GM19239 (cell line): ENCODE measurements around the gene NCOA1.

ENCODE experiments used
- DNase-seq: peaks from one replicate; pipeline ENCODE4 v3.0.0; 2011; ENCODE audit warnings: low spot score; ENCODE audit not compliant: insufficient read length
- FAIRE-seq: peaks from 2 replicates; lab custom pipeline; 2011; peaks lifted over from hg19 to GRCh38; lab: Jason Lieb, UNC

Gene NCOA1

DNA sequence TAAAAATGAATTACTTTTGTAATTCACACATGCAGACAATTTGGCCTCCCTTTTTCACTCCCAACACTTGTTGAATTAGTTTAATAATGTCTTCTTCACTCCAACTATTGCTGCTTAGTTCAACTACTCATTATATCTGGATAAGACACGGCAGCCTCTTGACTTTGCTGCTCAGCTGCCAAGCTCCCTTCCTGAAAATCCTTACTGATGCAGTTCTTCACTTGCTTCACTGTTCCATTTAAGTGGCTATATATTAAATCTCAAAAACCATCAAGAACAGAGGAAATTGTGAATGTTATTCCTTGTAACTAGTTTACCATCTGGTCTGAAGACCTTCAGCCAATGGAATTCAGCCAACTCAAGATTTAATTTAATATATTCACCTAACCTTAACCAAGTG is 127.1 kb downstream of the NCOA1 start:
- DNase-seq (no peak), FAIRE-seq (no peak)

DNA sequence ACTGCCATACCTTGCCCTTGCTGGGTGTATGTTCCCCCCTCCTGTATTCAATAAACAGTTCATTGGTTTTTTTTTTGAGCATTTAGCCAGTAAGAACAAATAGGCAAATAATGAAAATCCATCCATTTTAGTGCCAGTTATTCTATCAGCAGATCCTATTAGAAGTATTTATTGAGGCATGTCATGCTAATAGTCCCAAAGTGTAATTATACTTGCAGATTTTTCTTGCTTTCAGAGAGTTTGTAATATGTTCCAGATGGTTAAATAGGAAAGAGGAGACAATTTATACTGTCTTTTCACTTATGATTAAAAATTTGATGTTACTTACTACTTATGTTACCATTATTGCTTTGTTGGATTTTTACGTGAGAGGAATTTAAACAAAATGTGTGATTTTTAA is 127.6 kb downstream of the NCOA1 start:
- no peak for DNase-seq
- no peak for FAIRE-seq

DNA sequence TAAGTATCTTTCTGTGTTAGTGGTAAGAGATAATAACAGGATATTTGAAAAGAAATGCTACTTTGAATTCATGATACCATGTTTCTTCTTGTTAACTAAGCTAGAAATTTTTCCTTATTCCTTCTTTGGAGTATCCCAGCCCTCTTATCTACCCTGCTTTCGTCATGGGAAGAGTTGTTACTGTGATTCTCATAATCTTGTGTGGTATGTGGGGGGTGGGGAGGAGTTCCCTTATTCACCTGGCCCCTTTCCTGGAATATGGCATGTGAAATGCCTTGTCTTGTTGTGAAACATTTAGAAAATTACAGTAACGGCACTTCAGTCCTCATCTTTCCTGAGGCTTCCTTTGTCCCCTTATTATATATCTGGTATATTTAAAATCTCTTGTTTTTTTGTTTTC is 129.9 kb downstream of the NCOA1 start:
- DNase-seq (no peak), FAIRE-seq (peak; percentile 8)

DNA sequence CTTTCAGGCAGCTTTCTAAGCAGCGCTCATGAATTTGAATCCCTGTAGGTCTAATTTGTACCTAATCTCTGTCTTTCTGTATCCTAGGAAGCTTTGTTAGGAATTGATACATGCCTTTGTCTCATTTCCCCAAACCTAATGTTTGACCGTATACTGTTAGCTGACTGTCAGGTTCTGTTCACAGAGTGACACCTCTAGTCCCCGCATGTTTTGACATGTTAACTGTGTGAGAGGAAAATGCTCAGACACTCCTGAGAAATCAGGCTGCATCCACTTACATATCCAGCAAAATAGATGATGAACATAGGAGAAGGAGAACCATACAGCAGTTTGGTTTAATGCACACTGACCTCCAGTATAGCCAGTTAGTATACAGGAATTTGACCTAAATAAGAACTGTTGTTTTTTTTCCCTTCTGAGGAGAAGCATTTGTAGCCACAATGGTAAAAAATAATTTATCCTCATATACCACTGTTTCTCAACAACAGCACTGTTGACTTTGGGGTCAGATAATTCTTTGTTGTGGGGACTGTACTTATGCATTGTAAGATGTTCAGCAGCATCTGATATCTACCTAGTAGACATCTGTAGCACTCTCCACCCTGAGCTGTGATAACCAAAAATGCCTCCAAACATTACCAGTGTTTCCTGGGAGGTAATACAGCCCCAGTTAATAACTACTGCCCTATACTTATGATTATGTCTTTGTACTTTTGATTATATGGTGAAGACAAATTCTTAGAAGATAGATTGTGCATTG is 130.9 kb downstream of the NCOA1 start:
- DNase-seq (no peak), FAIRE-seq (no peak)

DNA sequence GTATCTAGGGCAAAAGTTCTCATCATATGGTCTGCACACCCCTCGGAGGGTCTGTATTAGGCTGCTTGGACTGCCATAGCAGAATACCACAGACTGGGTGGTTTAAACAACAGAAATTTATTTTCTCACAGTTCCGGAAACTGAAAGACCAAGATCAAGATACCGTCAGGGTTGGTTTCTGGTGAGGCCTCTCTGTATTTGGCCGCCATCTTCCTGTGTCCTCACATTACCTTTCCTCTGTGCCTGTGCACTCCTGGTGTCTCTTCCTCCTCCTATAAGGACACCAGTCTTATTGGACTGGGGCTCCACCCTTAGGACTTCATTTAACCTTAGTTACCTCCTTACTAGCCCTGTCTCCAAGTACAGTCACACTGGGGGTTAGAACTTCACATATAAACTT is 132.5 kb downstream of the NCOA1 start:
- no peak for FAIRE-seq
- no peak for DNase-seq

DNA sequence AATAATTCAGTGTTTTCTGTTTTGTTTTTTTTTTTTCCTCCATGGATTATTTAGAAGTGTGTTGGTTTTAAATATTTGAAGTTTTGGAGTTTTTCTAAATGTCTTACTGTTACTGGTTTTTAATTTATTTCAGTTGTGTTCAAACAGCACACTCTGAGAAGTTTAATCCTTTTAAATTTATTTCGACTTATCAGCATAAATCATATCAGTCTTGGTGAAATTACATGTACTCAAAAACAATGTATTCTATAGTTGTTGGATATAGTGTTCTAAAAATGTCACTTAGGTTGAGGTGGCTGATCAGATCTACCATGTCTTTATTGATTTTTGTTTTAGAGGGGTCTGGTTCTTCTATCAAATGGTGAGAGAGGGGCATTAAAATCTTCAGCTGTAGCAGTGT is 134.7 kb downstream of the NCOA1 start:
- no peak for FAIRE-seq
- DNase-seq: no peak

DNA sequence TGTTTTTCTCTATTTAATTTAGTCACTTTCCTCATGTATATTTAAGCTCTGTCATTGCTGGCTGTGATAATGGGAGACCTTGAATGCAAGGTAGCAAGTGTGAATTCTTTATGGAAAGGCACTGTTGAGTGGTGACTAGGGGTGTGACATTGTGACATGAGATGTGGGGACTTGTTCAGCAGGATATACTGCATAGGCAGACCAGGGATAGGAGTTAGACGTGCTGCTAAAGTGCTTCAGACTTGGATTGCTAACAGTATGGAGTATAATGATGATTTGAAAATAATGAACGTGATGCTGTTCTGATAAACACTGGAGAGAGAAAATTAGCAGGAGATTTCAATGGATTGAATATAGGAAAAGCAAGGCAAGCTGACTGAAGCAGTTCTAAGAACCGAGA is 135.1 kb downstream of the NCOA1 start:
- no peak for FAIRE-seq
- DNase-seq: no peak

DNA sequence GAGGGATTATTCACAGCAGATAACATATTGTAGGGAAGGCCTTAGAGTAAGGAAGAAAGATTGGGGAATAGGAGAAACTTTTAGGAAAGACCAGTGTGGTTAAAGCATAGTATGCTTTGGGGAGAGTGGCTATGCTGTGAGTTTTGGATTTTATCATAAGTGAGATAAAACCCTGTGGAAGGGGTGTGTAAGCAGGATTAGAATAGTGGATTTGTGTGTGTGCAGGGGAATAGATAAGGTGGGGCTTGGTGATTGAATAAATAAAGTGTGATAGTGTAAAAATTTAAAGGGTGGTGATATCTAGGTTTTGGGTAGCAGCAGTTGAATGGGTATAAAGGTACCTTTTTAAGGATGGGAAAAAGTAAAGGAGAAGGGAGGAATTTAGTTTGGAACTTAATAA is 137.7 kb downstream of the NCOA1 start:
- no peak for DNase-seq
- no peak for FAIRE-seq

DNA sequence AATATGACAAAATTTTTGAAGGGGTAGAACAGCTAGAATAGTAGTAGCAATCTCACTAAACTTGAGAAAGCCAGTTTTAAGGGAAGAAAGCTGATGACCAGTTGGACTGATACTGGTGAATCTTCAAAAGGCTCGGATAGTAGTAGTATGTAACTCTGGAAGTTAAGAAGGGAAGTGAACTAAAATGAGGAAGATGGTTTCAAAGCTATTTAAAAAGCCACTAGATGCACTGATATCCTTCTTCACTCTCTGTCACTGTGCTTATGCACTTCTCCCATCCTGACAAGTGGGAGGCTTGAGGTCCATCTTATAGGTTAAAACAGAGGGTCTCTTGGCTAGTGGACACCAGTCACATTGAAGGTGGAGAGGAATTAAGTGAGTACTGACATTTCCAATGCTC is 141.1 kb downstream of the NCOA1 start:
- DNase-seq (no peak), FAIRE-seq (no peak)

DNA sequence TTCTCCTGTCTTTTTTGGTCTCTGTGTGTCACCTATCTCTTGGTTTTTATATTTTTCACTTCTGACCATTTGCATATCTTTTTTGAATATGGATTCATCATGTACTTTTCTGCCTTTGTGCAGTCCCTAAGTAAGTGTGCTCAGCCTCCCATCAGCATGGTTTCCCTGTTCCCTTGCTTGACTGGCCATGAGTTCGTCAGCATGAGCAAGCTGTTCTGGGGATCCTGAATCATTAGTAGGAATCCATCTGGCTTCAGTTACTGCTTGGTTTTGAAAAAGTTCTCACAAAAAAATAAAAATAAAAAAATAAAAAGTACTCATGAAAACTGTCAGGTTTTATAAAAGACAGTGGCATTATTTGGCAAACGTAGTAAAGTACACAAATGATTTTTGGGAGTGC is 144.1 kb downstream of the NCOA1 start:
- no peak for DNase-seq
- FAIRE-seq: no peak

DNA sequence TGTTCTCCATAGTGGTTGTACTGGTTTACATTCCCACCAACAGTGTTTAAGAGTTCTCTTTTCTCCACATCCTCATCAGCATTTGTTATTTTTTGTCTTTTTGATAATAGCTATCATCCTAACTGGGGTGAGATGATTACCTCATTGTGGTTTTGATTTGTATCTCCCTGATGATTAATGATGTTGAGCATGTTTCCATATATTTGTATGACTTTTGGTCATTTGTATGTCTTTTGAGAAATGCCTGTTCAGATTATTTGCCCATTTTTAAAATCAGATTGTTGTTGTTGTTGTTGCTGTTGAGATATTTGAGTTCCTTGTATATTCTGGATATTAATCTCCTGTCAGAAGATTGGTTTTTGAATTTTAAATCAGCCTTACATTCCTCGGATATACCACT is 147.5 kb downstream of the NCOA1 start:
- DNase-seq (no peak), FAIRE-seq (no peak)

DNA sequence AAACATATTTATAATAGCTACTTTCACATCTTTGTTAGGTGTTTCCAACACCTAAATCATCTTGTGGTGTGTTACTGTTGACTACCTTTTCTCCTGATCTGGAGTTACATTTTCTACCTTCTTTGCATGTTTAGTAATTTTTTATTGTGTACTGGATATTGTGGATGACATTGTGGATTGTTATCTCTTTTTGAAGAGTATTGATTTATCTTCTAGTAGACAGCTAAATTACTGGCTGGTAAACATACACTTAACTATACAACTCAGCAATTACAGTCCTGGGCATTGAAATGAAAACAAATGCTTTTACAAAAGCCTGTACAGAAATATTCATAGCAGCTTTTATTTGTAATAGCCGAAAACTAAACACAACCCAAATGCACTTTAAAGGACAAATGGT is 151.3 kb downstream of the NCOA1 start:
- DNase-seq (no peak), FAIRE-seq (no peak)

DNA sequence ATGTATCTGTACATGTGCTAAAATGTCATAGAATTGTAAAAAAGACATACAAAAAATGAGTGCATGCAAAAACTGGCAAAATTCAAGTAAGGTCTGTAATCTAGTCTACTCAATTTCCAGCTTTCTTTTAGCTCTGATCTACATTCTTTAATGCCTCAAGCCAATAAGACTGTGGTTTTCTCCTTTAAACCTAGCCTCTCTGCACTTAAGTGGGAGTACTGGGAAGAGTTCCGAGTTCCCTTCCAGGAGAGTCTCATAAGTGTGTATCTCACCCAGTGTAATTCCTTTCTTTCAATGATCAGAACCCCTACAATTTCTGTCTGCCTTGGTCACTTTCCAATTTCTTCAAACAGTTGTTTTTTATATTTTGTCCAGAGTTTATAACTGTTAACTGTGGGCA is 152.0 kb downstream of the NCOA1 start:
- no peak for FAIRE-seq
- no peak for DNase-seq

DNA sequence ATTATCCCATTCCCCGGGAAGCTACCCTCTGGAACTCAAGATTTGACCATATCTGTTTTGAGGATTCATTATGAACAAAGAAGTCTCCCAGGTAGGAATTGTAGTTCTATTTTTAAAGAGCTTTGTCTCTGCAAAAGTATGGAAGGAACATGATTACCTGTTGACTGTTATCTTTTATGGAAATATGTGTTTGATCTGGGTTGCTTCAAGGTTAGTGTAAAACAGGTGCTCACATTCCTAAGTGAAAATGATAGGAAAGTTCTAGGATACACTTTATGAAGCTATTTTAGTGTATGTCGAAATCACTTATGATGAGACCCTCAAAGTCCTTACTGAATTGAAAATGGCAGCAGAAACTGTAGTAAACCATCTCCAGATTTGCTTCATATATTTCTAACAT is 153.0 kb downstream of the NCOA1 start:
- no peak for DNase-seq
- FAIRE-seq: peak; percentile 74

DNA sequence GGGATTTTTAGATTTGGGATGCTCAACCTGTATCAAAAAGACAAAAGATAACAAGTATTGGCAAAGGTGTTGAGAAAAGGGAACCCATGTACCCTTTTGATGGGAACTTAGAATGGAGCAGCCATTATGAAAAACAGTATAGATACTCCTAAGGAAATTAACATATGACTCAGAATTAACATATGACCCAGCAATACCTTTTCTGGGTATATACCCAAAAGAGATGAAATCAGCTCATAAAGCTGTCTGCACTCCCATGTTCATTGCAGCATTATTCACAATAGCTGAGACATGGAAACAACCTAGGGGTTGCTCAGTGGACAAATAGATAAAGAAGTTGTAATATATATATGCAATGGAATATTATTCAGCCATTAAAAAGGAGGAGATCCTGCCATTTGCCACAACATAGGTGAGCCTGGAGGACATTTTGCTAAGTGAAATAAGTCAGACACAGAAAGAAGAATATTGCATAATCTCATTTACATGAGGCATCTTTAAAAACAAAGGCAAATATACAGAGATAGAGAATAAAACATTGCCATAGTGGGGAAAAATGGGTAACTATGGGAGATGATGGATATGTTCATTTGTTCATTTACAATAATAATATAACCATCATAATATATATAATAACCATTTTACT is 160.1 kb downstream of the NCOA1 start:
- FAIRE-seq: no peak
- no peak for DNase-seq

DNA sequence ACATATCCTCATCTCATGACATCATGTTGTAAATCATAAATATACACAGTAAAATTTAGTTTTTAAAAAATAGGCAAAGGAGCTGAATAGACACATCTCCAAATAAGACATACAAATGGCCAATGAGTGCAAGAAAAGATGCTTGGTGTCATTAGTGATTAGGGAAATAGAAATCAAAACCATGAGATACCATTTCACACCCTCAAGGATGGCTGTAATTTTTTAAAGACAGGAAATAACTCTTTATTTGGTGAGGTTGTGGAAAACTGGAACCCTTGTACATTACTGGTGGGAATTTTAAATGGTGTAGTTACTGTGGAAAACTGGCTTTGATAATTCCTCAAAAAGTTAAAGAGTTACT is 160.6 kb downstream of the NCOA1 start:
- FAIRE-seq: peak; percentile 31

DNA sequence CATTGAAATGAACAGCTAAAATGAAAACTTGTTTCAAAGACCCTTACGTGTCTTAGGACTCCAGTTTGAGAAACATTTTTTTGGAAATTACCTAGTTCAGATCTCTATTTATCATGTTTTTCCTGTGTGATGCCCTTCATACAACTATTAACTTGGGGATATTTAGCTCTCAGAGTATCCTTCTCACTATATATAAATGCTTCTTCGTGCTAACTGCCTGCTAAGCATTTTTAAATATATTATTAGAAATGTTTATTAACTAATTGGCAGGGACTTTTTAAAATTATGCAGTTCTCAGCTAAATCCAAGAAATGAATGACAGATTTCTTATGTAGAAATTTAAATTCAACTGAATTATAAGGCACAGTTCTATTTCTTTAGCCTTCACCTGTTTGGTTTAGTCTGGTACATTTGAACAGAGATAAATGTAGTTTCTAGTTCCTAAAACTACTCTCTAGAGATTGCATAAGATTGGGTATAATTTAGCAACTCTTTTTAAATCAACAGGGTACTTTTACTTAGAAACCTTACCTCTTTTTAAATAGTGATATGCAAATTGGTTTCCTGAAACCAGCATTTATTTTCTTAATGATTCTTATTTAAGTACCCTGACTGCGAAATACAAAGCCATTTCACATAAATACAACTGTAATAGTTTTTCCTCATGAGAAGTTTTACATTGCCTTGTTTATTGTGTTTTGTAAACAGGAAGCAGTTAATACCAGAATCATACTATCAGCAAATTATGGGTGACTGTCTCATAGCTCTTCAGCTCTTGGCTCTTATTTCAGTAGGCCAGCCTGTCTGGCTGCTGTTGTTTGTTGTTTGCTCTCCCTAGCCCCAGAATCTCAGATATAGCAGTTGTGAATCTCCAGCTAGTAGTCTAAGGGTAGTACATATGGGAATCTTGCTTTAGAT is 161.5 kb downstream of the NCOA1 start:
- DNase-seq: no peak
- FAIRE-seq: peak; percentile 72

More for the DNA sequence above, 160.6 kb downstream of the NCOA1 start:
- DNase-seq: no peak

DNA sequence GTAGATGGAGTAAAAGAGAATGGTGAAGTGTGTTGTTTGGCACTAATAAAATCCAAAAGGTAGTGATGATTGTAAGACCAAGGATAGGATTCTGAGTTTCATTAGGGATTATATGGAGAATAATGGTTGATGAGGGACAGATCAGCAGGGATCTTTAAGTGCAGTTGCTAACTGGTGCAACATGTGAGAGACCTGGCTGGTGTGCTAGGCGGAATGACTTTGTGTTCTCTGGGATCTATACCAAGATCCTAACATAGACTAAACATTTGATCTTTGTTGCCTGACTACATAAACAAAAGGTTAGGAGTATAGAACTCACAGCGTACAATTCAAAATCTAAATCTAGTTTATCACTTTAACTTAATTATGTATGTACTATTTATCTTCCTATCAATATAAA is 166.8 kb downstream of the NCOA1 start:
- peak; percentile 18 for FAIRE-seq

DNA sequence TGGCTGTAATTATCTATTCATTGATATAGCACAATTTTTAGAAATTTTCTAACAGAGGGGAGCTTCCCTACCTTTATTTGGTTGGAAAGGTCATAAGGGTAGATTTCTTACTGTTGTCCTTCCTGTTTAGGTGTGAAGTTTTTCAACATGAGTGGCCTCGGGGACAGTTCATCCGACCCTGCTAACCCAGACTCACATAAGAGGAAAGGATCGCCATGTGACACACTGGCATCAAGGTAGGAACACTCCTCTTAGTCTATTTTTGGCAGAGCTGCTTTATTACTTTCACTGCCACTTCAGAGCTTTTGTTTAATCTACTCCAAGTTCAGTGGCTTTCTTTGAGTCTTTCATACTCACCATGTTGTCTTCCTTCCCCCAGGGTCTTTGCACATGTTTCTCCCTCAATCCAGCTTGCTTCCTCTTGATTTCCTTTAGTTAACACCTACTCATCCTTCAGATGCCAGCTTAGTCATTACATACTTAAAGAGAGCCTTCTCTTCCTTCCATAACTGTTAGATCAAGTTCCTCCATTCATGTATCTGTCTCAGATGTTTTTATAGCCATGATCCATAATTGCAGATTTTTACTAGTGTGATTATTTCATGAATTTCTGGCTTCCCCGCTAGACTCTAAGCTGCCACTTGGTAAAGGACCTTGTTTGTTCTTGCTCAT is 167.6 kb downstream of the NCOA1 start:
- no peak for DNase-seq
- peak; percentile 14 for FAIRE-seq

More for the DNA sequence above, 166.8 kb downstream of the NCOA1 start:
- DNase-seq: no peak

DNA sequence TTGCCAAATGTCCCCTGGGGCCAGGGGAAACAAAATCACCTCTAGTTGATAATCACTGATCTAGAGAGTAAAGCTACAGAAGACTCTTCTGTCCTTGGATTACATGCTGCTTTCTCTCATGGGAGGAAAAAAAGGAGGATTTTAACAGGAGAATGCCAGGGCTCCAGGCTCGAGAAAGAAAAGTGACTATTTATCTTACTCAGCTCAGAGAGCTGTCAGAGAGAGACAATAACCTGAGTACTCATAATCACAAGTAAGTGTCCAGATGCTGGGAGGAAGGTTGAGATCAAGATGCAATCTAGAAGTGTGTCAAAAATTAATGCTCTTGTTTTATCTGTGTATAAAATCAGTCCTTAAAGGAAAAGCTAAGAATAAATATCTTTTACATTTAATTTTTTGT is 168.8 kb downstream of the NCOA1 start:
- FAIRE-seq (no peak), DNase-seq (no peak)

DNA sequence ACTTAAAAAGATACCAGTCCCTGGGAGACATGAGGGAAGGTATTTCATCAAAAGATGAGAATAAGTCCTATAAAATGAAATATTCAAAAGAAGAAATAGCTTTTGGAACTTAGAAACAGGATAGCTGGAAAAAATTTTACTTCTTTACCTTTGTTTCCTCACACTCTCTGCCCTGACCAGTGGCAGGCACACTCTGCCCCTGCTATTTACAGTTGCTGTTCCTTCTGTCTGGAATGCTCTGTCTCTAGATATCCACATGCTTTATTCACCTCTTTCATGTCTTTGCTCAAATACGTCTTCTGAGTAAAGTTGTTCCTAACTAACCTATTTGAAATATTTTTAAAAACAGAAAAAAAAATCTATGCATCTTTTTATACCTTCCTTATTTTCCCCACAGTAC is 176.5 kb downstream of the NCOA1 start:
- FAIRE-seq (no peak), DNase-seq (no peak)
